Thyroid gland (tissue), 4 donors: Measurements from ENCODE around the gene ZNF14.

Source experiments
- CTCF ChIP-seq, 6 experiments: fragments of 200-600 bp in 3 of 6; fragments of 450-650 bp in 3 of 6; sonication (generic) in 3 of 6; IDR thresholded peaks; one replicate each; pipeline ENCODE4 v1.5.1; 2016 to 2019; ENCODE audit warnings: antibody characterized with exemption in 6 of 6, mild to moderate bottlenecking in 2 of 6, inconsistent platforms in 1 of 6, moderate library complexity in 1 of 6
- POLR2A ChIP-seq, 2 donors: fragments of 450-650 bp; IDR thresholded peaks; one replicate each; pipeline ENCODE4 v1.6.1; 2017; ENCODE audit warnings: antibody characterized with exemption in 2 of 2, mild to moderate bottlenecking in 2 of 2, moderate library complexity in 1 of 2

- TF ChIP-seq CTCF (IDR thresholded peaks at IDR 0.05), result no peak
- no peak for TF ChIP-seq POLR2A (IDR thresholded peaks at IDR 0.05)
Observed at GRCh38 chr19:19719798-19720197, 13.1 kb downstream of the ZNF14 start.
